ENCODE measurements around the gene FHL2.

FHL2 gene

DNA sequence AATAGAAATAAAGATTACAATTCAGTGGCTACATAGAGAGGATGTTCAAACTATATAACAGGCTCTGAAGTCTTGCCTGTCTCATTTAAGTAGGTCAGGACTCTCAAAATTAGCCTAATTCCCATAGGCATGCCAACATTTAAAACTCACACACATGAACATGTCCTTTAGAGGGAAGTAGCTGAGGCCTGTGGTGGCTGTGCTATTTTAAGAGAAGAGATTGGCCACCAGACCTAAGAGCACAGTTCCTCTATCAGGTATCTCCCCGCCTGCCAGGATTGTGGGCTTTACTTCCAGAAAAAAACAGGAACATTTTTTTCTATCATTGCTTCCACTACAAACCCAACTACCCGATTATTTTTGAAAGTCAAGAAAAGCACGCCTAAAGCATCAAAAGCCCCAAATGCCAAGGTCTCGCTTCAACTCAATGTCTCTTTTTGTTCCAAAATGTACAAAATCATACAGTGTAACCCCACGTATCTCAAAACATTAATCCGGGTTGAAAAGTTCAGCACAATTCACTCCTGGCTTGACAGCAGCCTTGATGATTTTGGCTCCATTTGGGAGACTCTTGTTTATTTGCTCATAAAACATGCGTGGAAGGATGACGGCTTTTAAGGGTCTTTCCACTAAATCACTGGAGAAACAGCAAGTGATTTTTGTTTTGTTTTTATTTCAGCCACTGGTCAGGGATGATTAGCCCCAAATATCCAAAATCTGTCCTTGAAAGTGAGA is 15.3 kb downstream of the FHL2 start:
- Histone ChIP-seq H3K36me3 (peaks cover 26% of the 10 kb centered on the region), H3K27ac (no peak overlapping the region), H3K27me3 (ENCODE audit: insufficient read depth, low read depth, severe bottlenecking) (no peaks in the 10 kb centered on the region), H3K4me3 (ENCODE audit: low read depth, low read length) (no peak overlapping the region), H3K9me3 (ENCODE audit: severe bottlenecking) (no peaks in the 10 kb centered on the region)
- TF ChIP-seq CTCF (IDR thresholded peaks at IDR 0.05; ENCODE audit: low read depth, low read length), result no peak
- no peak for DNase-seq

DNA sequence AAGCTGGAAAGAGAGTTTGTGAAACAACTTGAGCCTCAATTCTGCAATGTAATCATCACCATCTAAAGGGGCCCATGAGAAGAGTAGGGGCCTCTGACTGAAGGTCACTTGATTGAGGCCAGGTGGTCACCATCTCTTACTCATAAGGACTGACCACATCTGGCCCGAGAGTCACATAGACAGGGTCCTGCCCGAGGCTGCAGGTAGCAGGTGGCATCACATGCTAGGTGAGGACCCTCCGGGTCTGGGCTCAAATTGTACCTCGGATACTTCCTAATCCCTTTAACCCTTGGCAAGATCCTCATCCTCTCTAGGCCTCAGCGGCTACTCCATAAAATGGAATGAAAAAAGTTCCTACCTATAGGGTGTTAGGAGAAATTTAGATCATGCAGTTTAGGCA is 16.7 kb downstream of the FHL2 start:
- no peak for TF ChIP-seq CTCF (IDR thresholded peaks at IDR 0.05; ENCODE audit: low read depth, low read length)
- Histone ChIP-seq H3K27me3 (ENCODE audit: insufficient read depth, low read depth, severe bottlenecking) (no peaks in the 10 kb centered on the region), H3K9me3 (ENCODE audit: severe bottlenecking) (no peaks in the 10 kb centered on the region), H3K27ac (no peak overlapping the region), H3K4me3 (ENCODE audit: low read depth, low read length) (no peak overlapping the region), H3K36me3 (peaks cover 26% of the 10 kb centered on the region)
- DNase-seq, result no peak

- no peak for DNase-seq
- H3K9me3 ChIP-seq (ENCODE audit: severe bottlenecking), result no peaks in the 10 kb centered on the region
- no peak overlapping the region for H3K4me3 ChIP-seq (ENCODE audit: low read depth, low read length)
- TF ChIP-seq CTCF (IDR thresholded peaks at IDR 0.05; ENCODE audit: low read depth, low read length), result no peak
- H3K27me3 ChIP-seq (ENCODE audit: insufficient read depth, low read depth, severe bottlenecking), result no peaks in the 10 kb centered on the region
- no peak overlapping the region for H3K27ac ChIP-seq
- peaks cover 25% of the 10 kb centered on the region for H3K36me3 ChIP-seq
These were observed 17.7 kb downstream of the FHL2 start for GRCh38 chr2:105381101-105381668.

DNA sequence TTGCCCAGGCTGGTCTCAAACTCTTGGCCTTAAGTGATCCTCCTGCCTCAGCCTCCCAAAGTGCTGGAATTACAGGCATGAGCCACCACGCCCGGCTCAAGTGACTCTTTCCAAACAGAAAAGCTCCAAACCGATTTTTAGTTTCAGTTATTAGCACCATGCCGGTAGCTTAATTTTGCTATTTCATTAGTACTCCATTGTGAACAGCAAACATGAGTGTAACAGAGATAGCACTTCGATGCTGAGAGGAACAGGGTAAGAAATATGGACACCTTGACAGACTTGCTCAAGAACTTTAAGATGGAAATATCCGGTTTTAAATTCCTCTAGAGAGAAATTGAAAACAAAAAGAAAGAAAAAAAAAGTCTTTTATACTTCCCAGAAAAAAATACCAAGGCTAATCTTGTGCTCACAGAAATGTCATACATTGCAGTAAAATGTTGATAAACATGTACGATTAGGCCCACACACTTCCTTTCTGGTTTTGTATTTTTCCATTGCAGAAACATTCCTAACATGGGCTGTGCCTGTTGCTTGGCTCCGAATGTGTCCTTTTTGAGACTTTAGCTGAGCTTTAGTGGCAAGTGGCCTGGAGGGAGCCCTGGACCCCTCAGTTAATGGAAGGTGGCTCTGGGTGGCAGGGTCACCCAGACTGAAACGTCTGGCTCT is 18.3 kb downstream of the FHL2 start:
- Histone ChIP-seq H3K36me3 (peaks cover 19% of the 10 kb centered on the region), H3K27ac (no peak overlapping the region), H3K27me3 (ENCODE audit: insufficient read depth, low read depth, severe bottlenecking) (no peaks in the 10 kb centered on the region), H3K4me3 (ENCODE audit: low read depth, low read length) (no peak overlapping the region), H3K9me3 (ENCODE audit: severe bottlenecking) (no peaks in the 10 kb centered on the region)
- TF ChIP-seq CTCF (IDR thresholded peaks at IDR 0.05; ENCODE audit: low read depth, low read length), result no peak
- DNase-seq, result no peak

- no peak for TF ChIP-seq CTCF (IDR thresholded peaks at IDR 0.05; ENCODE audit: low read depth, low read length)
- Histone ChIP-seq H3K36me3 (peaks cover 11% of the 10 kb centered on the region), H3K4me3 (ENCODE audit: low read depth, low read length) (no peak overlapping the region), H3K27ac (no peak overlapping the region), H3K27me3 (ENCODE audit: insufficient read depth, low read depth, severe bottlenecking) (no peaks in the 10 kb centered on the region), H3K9me3 (ENCODE audit: severe bottlenecking) (no peaks in the 10 kb centered on the region)
- DNase-seq, result no peak
These were observed 19.1 kb downstream of the FHL2 start for GRCh38 chr2:105379741-105380186.

All from WERI-Rb-1 (cell line).